Measurements from ENCODE around the gene PLXNA2.

The PLXNA2 gene, protein sequence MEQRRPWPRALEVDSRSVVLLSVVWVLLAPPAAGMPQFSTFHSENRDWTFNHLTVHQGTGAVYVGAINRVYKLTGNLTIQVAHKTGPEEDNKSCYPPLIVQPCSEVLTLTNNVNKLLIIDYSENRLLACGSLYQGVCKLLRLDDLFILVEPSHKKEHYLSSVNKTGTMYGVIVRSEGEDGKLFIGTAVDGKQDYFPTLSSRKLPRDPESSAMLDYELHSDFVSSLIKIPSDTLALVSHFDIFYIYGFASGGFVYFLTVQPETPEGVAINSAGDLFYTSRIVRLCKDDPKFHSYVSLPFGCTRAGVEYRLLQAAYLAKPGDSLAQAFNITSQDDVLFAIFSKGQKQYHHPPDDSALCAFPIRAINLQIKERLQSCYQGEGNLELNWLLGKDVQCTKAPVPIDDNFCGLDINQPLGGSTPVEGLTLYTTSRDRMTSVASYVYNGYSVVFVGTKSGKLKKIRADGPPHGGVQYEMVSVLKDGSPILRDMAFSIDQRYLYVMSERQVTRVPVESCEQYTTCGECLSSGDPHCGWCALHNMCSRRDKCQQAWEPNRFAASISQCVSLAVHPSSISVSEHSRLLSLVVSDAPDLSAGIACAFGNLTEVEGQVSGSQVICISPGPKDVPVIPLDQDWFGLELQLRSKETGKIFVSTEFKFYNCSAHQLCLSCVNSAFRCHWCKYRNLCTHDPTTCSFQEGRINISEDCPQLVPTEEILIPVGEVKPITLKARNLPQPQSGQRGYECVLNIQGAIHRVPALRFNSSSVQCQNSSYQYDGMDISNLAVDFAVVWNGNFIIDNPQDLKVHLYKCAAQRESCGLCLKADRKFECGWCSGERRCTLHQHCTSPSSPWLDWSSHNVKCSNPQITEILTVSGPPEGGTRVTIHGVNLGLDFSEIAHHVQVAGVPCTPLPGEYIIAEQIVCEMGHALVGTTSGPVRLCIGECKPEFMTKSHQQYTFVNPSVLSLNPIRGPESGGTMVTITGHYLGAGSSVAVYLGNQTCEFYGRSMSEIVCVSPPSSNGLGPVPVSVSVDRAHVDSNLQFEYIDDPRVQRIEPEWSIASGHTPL (N-terminal part only)

DNA sequence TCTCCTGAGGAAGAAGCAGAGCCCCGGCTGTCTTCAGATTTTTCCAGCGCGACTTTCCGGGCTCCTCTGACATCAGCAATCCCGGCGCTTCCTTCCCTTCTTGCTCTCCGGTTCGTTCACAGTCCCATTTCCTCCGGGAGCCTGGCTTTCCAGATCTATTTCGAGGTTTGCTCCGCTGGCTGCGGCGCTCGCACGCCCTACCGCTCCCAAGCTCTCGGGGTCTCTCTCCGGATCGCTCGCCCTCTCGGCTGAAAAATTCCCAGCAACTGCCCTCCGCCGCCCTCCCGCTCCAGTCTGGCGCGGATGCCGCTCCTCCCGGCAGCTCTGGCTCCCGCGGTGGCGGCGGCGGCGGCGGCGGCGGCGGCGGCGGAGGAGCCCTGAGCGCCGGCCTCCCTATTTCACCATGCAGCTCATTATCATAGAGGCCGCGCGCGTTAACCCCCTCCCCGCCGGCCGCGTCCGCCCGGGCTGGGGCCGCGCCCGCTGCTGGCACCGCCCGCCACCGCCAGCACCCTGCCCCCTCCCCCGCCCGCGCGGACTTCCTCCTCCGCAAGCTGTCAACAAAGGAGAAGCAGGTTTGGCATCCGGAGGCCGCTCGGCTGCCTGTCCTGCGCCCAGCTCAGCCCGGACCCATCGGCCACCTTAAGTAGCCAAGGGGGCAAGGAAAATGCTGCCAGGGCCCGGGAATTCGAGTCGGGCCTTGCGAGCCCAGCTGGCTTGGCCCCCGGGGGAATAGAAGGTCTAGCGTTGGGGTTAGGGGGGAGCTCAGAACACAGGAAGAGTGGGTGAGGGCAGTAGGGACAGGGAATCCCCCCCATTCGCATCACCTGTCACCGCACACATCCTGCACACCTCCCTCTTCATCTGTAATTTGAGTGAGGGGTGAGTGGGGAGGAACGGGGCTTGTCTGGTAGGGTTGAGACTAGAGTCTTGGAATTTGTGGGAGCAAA, at the start of gene PLXNA2:
Gene PLXNA2, minus strand, starts transcription at position 418 of the 950 bp plus-strand sequence. CDS start 26,462 bp downstream, outside the sequence.
- DNase-seq: peak; percentile 30

DNA sequence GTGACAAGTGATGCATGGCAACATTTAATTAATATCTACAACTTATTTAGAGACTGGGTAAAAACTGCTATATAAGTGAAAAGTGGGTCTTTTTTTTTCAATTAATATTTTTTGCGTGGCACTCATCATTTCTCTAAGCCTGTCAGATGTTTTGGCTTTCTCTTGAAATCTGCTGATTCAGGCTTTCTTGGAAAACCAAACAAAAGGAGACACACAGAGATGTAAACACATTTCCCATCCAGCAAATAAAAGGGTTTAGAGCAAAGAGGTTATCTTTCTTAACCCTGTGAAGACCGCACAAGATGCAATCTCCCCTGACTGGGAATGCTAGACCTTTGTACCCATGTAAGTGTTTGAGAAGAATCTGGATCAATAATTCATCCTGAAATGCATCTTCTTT, 48.7 kb upstream of the PLXNA2 start:
- no peak for DNase-seq

DNA sequence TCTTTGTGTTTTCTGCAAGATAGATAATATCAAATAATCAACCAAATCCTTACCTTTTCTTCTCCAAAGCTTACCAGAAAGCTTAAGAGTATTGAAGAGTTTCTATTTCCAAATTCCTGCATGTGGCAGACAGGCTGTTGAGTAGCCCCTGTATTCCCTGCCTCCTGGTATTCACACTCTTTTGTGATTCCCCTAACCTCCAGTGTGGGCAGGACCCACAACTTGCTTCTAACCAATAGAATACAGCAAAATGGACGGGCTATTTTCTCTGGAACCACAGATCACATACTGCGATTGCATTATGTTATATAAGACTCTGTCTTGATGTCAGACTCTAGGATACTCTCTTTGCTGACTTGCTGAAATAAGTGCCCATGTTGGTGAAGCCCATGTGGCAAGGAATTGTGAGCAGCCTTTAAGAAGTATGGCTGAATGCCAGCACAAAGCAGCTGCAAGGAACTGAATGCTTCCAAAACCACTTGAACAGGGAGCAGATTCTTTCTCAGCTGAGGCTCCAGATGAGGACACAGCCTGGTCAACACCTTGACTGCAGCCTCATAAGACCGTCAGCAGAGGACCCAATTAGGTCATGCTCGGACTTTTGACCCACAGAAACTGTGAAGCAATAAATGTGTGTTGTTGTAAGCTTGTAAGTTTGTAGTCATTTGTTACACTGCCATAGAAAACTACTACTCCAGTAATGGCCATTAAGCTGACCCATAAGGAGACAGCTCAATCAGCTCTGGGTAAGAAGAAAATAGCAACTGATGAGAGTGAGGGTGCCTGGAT, 47.9 kb upstream of the PLXNA2 start:
- DNase-seq: no peak

DNA sequence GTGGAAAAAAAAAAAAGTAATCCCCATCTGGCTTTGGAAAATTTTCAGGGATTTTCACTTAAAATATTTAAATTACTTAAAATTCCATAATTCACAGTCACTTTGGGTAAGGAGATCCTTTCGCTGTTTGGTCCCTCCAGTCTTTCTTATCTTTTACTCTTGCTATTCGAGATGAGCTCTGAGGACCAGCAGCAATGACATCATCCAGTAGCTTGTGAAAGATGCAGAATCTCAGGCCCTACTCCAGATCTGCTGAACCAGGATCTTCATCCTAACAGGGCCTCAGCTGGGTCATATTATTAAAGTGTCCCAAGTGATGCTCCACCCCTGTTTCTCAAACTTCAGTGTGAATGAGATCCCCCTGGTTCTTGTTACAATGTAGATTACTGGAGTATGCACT, 46.9 kb upstream of the PLXNA2 start:
- no peak for DNase-seq

DNA sequence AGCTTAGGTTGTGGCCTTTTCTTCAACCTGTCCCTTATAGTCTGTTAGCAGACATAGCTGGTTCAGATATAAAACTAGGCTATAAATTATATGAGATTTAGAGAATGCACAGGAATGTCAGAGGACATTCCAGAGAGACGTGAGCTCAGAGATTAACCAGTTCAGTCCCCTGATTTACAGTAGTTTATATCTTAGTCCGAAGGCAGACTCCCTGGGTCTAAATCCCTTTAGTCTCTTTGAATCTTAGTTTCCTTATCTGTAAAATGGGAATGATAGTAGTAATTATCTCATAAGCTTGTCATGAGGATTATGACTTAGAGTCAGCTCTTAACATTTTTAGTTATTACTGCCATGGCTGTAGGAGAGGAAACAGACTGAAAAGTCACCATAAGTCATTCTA, 45.5 kb upstream of the PLXNA2 start:
- no peak for DNase-seq

DNA sequence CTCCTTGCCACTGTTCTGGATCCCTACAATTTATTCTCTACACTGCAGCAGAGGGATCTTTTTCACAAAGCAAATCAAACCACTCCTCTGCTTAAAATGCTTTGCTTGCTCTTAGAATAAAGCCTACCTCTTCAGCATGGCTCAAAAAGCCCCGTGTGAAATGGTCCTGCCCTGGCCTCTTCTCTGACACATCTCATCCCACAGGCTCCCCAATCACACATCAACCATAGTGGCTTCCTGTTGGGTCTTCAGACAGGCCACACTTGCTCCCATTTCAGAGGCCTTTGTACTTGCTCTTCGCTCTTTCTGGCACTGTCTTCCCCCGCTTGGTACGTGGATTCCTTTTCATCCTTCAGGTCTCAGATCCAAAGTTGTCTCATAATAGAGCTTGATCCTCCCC, 44.3 kb upstream of the PLXNA2 start:
- no peak for DNase-seq

DNA sequence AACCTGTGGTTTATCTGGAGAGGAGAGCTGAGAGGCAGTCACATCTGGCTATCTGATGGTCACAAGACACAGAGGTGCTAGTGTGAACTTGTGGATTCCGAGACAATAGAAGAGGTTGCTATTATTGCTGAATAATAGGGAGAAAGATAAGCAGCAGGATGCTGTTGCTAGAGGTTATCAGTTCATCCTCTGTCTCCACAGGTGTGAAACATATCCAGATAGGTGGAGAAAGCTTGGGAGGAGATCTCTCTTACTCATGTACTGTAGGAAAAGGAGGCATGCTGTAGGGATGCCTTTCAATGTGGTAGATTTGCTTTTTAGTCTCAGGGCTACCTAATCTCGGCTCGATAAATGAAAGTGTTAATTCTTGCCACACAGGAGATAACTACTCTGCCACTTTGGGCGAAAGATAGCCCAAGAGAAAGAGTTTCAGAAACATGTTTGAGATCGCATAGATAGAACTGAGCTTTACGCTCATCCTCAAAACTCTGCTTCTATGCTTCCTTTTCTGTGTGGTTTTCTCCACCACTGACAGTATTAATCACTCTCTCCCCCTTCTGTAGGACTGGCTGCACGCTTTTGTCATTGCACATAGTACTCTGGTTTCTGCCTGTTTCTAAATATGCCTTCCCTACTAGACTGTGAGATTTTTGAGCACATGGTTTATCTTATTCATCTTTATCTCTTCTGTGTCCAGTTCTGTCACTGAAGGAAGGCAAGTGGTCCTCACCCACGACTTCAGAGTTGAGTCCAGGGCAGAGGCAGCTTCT, 36.7 kb upstream of the PLXNA2 start:
- no peak for DNase-seq

DNA sequence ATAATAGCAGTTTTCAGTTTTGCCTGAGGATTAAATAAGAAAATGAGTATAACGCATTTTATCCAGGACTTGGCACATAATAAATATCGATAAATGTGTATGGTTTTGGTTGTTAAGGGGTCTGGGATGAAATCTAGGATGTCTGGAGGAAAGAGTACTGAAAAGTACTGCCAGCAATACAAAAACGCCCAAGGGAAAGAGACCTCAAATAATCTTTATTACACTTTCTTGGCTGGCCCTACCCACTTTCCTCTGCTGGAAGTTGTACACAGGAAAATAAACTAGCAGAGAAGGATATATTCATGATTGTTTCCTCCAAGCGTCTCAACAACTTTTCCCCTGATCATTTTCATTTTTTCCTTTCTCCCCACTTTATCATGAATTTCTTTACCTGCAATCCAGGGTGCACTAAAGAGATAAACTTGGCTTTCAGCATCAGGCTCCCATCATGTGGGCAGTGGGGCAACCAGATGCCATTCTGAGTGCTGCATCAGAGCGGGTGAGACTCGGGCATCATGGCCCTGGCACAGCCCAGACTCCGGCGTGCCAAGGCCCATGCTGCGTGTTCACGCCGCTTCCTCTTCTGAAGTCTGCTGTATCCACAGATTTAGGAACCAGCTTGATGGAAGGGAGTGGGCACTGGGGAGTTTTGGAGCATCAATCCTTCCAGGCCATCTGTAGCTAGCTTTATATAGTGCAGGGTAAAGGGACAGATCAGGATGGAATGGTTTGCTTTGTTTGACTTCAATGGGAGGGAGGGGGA, 35.8 kb upstream of the PLXNA2 start:
- DNase-seq: no peak

DNA sequence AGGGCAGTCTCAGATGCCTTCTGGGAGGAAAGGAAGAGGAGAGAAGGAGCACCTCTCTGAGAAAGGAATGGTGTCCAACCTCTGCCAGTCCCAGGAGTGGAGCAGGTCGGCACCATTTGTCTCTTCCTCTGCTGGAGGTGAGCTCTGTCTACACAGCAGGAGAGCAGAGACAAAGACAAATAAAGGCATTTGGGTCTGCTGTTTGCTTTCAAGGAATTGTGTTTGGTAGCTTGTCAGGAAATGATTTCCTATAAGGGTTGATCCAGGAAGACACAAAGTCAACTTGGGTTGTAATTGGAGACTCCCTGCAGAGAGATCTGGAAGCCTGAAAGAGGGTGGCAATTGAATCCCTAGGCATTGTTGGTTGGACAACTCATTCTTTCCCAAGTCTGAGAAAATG, 34.5 kb upstream of the PLXNA2 start:
- no peak for DNase-seq

DNA sequence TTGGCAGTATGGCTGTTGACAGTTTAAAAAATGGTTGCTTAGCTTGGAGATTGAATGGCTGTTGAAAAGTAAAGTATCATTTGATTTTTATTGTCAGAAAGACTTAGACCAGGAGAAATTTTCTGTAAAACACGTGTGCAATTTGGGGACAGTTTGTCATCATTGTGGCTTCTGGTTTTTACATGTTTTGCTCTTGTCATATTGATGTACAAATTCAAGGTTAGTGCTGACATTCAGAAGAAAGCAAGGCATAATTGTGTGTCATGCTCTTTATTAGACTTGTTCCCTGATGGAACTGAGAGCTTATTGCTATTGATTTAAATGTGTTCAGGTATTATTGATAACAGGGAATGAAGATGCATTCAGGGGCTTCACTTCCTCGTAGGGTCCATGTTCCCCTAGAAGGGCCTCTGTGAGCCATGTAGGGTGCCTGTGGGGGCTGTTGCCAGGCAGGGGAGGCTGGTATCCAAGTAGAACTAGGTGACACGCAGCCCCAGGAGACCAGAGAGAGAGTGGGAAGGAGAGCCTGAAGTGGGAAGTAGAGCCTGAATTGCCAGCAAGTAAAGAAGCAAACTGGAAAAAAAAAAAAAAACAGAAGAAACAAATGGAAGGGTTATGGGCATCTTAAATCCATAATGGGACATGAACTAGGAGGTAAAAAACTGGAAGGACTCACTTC, 32.7 kb upstream of the PLXNA2 start:
- DNase-seq: no peak

DNA sequence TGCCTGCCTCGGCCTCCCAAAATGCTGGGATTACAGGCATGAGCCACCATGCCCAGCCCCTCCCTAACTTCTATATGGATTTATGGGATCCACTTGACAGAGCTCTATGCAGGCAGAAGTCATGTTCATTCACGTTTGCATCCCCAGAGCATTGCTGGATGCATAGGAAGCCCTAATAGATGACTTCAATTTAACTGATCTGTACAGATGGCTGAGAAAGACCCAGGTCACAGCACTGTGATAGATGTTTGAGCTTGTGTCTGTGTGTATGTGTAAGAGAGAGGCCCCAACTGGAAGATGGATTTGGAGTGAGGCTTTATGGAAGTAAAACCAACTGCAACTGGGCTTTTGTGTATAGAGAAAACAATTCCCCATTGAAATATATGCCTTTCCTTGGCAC, 30.9 kb upstream of the PLXNA2 start:
- DNase-seq: no peak

DNA sequence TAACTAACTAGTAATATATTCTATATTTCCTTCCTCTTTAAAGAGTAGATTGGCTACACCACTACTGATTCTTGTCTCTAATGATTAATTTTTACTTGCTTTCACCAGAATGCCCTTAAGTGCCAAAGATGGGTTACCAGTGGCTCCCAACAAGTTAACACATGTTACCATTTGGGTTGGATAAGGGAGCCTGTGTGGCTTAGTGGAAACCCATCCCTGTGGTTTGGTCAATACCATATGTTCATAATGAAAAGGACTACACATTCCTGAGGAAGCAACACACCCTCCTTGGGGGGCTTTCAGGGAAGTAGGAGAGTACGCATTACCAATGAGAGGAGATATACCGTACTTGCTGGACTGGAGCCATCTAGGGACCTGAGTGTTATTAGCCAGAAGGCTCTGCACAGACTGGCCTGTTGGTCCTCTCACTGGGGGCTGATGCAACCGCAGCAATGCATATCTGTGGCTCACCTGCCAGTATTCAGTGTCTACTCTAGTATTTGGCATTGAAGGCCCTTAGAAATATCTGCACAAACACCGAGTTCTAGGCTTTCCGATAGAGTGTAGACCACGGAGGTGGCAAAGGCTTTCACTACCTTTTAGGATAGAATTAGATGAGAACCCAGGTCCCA, 29.3 kb upstream of the PLXNA2 start:
- DNase-seq: no peak

DNA sequence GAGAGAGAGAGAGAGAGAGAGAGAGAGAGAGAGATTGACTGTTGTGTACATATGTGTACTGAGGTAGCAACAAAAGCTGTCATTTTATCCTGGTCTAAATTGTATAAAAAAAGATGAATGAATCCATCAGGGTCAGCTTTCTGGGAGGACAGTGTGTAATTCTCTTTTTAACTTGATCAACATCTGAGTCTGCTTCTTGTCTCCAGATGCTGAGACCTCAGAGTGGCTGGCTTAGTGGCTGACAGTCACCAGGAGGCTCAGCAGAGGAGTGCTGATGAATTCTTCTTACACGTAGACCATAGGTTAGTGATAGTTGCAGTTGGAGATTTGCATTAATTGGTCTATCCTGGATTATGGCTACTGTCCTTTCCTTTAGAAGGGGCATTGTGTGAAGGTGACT, 28.5 kb upstream of the PLXNA2 start:
- no peak for DNase-seq

DNA sequence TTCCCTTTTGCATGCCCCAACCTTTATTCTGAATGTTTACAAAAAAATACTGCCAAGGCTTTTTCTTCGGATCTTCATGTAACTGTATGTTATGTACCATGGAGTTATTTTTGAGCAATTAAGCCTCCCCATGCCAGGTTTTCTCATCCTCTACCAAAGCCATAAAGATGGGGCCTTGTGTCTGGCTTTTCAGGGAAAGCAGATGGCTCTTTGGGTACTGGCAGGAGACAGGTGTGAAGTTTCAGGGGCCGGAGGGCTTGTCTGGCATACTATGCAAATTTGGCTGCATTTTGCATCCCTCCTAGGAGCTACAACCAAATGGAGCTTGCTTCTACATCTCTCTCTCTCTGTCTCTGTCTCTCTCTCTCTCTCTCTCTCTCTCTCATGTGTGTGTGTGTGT, 28.1 kb upstream of the PLXNA2 start:
- no peak for DNase-seq

DNA sequence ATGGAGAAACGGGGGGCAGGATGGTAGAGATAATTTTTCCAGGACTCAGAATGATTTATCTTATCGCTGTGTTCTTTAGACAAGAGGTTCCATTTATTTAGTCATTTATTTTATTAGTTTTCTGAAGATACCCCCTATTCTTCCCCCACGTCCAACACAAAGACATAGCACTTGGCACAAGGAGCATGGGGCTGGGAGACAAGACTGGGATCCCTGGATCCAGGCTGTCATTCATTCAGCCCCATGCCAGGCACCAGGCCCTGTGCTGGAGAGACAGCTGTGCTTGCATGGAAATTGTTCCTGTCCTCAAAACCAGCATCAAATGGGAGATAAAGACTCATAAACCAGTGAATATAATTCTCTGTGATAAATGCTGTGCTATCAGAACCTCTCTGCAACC, 27.1 kb upstream of the PLXNA2 start:
- DNase-seq: no peak

DNA sequence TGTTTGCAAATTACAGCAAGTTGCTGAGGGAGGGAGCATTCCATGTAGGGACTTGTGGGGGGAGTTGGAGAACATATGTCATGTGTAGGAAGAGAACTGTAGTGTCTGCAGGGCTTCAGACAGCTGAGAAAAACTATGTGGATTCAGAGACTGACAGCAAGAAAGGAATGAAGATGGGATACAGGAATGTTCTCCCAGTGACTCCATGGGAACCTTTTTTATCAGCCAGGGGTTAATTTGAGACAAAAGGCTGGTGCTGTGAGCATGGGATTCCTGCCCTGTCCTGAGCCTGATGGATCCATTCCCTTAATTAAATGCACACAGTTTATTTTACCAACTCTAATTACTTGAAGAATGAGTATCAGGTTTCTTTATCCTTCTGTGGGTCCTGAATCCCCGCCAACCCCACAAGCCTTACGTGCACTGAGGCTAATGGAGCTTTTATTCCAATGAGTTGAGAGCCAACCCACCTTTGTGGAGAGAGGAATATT, 26.5 kb upstream of the PLXNA2 start:
- no peak for DNase-seq

DNA sequence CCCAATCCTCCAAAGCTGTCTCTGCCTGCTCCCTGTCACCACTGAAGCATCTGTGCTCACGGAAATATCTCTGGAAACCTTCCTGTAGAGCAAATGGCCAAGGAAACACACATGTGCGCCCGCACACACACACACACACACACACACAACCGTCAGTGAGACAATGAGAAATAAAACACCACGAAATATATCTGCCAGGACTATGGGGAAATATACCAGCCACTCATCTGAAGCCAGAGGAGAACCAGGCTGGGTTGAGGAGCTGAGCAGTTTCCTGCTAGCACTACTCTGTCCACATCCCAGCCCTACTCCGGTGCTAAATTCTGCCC, 25.1 kb upstream of the PLXNA2 start:
- DNase-seq: no peak

DNA sequence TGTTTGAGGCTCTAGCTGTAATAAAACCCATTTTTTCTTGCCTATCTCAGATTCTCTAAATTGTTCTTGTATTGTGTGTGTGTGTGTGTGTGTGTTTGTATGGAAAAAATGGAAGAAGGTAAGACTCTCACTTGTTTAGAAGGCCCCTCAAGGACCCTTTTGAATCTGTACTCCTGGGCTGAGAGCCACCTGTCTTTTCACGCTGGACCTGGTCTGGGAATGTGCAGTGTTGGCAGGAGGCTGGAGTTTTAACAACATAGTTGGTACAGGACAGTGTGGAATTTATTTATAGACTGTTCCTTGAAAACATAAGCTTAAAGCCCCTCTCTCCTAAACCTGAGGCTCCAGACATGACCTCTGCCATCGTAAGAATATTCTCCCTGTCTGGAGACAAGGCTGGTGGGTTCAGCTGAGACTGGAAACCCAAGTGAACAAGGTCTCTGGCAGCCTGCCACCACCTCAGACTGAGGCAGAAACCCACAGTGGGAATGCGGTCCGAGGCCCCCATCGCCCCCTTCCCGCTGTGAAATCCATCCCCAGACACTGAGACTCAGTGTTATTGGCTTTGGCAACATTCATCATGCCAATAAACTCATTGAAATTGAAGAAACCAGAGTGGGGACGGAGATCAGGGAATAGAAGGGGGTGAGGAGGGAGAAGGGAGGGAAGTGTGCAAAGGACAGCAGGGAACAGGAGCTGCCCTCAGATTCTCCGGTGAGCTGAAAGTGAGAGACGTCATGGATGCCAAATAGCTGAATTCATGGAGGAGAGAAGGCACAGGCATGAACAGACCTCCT, 24.6 kb upstream of the PLXNA2 start:
- no peak for DNase-seq

Data from NCI-H1417 treated with DMSO at 0.1 percent for 48 hours (cell line).